ENCODE measurements around the gene BCL11A. TPM values are rescaled to one million over a fixed set of nuclear protein-coding genes. Genes with fewer than 3 reads are reported as not detected.

Gene BCL11A
- polyA plus RNA-seq, 1 donor from 2014 or later, result 44.0 TPM

DNA sequence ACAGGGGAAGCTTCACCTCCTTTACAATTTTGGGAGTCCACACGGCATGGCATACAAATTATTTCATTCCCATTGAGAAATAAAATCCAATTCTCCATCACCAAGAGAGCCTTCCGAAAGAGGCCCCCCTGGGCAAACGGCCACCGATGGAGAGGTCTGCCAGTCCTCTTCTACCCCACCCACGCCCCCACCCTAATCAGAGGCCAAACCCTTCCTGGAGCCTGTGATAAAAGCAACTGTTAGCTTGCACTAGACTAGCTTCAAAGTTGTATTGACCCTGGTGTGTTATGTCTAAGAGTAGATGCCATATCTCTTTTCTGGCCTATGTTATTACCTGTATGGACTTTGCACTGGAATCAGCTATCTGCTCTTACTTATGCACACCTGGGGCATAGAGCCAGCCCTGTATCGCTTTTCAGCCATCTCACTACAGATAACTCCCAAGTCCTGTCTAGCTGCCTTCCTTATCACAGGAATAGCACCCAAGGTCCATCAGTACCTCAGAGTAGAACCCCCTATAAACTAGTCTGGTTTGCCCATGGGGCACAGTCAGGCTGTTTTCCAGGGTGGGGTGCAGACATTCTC lies 58.3 kb downstream of the BCL11A start:
- no peaks in the 10 kb centered on the region for H3K36me3 ChIP-seq (ENCODE audit: insufficient read depth, low read length)
- no peaks in the 10 kb centered on the region for H3K27me3 ChIP-seq (ENCODE audit: insufficient read depth, low read depth, low read length)
- H3K27ac ChIP-seq (ENCODE audit: low read length), result no peak overlapping the region
- no peak for TF ChIP-seq EZH2 (IDR thresholded peaks at IDR 0.05; ENCODE audit: borderline replicate concordance, insufficient read depth, low read length, poor library complexity, severe bottlenecking)
- TF ChIP-seq SMC3 (conservative IDR thresholded peaks at IDR 0.05; ENCODE audit: poor library complexity), result no peak
- TF ChIP-seq TAF1 (IDR thresholded peaks at IDR 0.05; ENCODE audit: low read depth), result no peak
- TF ChIP-seq RAD21 (conservative IDR thresholded peaks at IDR 0.05), result no peak
- TF ChIP-seq EP300 (conservative IDR thresholded peaks at IDR 0.05; ENCODE audit: poor library complexity, severe bottlenecking), result no peak
- peaks cover 85% of the 10 kb centered on the region for H3K79me2 ChIP-seq (replicated peaks; ENCODE audit: insufficient read depth, low read length)
- no peaks in the 10 kb centered on the region for H3K9me2 ChIP-seq (ENCODE audit: insufficient read depth, low read length)
- H3K9ac ChIP-seq (ENCODE audit: low read length), result no peak overlapping the region
- no peak overlapping the region for H2AFZ ChIP-seq (ENCODE audit: low read depth, low read length)
- H3K4me3 ChIP-seq (ENCODE audit: low read length), result no peak overlapping the region
- no peaks in the 10 kb centered on the region for H4K20me1 ChIP-seq (ENCODE audit: insufficient read depth)
- H3K9me3 ChIP-seq (ENCODE audit: low read length), result no peaks in the 10 kb centered on the region
- no peak overlapping the region for H3K4me2 ChIP-seq (ENCODE audit: low read length)
- no peaks in the 10 kb centered on the region for H3F3A ChIP-seq (ENCODE audit: insufficient read depth, low read length, poor library complexity, severe bottlenecking)

DNA sequence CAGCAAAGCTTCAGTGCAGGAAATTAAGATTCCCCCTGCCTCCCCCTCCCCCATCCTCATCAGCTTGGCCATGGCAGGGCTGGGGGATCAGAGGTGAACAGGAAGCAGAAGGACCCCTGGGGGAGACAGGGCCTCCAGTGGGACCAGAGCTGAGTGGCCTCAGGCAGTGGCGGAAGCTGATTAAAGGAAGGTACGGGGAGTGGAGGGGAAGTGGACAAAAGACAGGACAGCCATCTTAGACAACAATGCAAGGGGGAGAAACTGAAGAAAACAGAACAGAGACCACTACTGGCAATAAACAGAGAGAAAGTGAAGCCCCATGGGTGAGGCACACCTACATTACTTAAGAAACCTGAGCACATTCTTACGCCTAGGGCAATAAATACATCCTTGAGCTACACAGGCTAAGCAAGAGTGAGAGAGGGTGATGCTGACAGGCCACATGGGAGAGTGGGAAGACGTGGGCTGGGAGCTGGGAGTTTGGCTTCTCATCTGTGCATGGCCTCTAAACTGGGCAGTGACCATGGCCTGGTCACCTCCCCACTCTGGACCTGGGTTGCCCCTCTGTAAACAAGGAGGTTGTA lies 59.6 kb downstream of the BCL11A start:
- H3K36me3 ChIP-seq (ENCODE audit: insufficient read depth, low read length), result no peaks in the 10 kb centered on the region
- H3K9ac ChIP-seq (ENCODE audit: low read length), result no peak overlapping the region
- H3K9me3 ChIP-seq (ENCODE audit: low read length), result no peaks in the 10 kb centered on the region
- peaks cover 86% of the 10 kb centered on the region for H3K79me2 ChIP-seq (replicated peaks; ENCODE audit: insufficient read depth, low read length)
- no peak overlapping the region for H3K27ac ChIP-seq (ENCODE audit: low read length)
- H4K20me1 ChIP-seq (ENCODE audit: insufficient read depth), result peaks cover 5% of the 10 kb centered on the region
- TF ChIP-seq TAF1 (IDR thresholded peaks at IDR 0.05; ENCODE audit: low read depth) (no peak), POLR2AphosphoS5 (IDR thresholded peaks at IDR 0.05) (no peak), RAD21 (conservative IDR thresholded peaks at IDR 0.05) (no peak), SMC3 (conservative IDR thresholded peaks at IDR 0.05; ENCODE audit: poor library complexity) (no peak), EP300 (conservative IDR thresholded peaks at IDR 0.05; ENCODE audit: poor library complexity, severe bottlenecking) (no peak), EZH2 (IDR thresholded peaks at IDR 0.05; ENCODE audit: borderline replicate concordance, insufficient read depth, low read length, poor library complexity, severe bottlenecking) (no peak), MXI1 (conservative IDR thresholded peaks at IDR 0.05; ENCODE audit: poor library complexity, severe bottlenecking) (no peak)
- TF ChIP-seq, protein P1, sequence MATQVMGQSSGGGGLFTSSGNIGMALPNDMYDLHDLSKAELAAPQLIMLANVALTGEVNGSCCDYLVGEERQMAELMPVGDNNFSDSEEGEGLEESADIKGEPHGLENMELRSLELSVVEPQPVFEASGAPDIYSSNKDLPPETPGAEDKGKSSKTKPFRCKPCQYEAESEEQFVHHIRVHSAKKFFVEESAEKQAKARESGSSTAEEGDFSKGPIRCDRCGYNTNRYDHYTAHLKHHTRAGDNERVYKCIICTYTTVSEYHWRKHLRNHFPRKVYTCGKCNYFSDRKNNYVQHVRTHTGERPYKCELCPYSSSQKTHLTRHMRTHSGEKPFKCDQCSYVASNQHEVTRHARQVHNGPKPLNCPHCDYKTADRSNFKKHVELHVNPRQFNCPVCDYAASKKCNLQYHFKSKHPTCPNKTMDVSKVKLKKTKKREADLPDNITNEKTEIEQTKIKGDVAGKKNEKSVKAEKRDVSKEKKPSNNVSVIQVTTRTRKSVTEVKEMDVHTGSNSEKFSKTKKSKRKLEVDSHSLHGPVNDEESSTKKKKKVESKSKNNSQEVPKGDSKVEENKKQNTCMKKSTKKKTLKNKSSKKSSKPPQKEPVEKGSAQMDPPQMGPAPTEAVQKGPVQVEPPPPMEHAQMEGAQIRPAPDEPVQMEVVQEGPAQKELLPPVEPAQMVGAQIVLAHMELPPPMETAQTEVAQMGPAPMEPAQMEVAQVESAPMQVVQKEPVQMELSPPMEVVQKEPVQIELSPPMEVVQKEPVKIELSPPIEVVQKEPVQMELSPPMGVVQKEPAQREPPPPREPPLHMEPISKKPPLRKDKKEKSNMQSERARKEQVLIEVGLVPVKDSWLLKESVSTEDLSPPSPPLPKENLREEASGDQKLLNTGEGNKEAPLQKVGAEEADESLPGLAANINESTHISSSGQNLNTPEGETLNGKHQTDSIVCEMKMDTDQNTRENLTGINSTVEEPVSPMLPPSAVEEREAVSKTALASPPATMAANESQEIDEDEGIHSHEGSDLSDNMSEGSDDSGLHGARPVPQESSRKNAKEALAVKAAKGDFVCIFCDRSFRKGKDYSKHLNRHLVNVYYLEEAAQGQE (IDR thresholded peaks at IDR 0.05; ENCODE audit: borderline replicate concordance), result no peak
- TF ChIP-seq, protein P2, sequence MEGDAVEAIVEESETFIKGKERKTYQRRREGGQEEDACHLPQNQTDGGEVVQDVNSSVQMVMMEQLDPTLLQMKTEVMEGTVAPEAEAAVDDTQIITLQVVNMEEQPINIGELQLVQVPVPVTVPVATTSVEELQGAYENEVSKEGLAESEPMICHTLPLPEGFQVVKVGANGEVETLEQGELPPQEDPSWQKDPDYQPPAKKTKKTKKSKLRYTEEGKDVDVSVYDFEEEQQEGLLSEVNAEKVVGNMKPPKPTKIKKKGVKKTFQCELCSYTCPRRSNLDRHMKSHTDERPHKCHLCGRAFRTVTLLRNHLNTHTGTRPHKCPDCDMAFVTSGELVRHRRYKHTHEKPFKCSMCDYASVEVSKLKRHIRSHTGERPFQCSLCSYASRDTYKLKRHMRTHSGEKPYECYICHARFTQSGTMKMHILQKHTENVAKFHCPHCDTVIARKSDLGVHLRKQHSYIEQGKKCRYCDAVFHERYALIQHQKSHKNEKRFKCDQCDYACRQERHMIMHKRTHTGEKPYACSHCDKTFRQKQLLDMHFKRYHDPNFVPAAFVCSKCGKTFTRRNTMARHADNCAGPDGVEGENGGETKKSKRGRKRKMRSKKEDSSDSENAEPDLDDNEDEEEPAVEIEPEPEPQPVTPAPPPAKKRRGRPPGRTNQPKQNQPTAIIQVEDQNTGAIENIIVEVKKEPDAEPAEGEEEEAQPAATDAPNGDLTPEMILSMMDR (IDR thresholded peaks at IDR 0.05; ENCODE audit: poor library complexity, severe bottlenecking), result no peak
- no peak overlapping the region for H3K4me3 ChIP-seq (ENCODE audit: low read length)
- no peaks in the 10 kb centered on the region for H3K27me3 ChIP-seq (ENCODE audit: insufficient read depth, low read depth, low read length)
- no peaks in the 10 kb centered on the region for H3K9me2 ChIP-seq (ENCODE audit: insufficient read depth, low read length)
- H3K4me2 ChIP-seq (ENCODE audit: low read length), result no peak overlapping the region
- no peak overlapping the region for H2AFZ ChIP-seq (ENCODE audit: low read depth, low read length)
- no peaks in the 10 kb centered on the region for H3F3A ChIP-seq (ENCODE audit: insufficient read depth, low read length, poor library complexity, severe bottlenecking)
